ENCODE data around the gene COX19.

Gene COX19

DNA sequence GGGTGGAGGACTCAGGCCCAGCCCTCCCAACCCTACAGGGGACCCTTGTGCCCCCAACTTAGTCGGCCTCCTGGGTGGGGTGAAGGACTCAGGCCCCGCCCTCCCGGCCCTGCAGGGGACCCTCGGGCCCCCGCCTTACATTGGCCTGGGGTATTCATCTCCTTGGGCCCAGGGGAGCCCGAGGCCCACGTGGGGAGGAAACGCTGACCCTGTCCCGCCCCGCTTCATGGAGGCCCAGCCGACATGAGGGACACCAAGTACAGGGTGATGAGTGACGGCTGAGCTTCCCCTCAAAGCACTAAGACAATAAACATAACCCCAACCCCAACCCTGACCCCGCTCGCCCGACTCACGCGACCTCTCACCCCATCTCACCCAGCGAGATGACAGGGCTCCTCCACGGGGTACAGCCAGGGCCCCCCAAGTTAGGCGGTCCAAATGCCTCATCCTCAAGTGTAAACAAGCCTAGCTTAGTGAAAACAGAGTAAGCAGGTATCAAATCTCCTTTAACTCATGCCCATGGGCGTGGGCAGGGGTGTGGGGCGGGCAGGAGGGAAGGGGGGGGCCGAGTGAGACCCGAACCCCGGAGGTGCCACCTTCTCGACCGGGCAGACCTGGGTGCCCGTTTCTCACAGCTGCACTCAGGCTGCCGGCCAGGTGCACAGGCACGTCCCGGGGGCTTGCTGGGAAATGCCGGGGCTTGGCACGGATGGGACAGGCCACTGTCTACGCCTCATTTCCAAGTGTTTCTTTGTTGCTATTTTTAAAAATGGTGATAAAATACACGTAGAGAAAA is 15.8 kb upstream of the COX19 start:
- DNase-seq, result no peak

DNA sequence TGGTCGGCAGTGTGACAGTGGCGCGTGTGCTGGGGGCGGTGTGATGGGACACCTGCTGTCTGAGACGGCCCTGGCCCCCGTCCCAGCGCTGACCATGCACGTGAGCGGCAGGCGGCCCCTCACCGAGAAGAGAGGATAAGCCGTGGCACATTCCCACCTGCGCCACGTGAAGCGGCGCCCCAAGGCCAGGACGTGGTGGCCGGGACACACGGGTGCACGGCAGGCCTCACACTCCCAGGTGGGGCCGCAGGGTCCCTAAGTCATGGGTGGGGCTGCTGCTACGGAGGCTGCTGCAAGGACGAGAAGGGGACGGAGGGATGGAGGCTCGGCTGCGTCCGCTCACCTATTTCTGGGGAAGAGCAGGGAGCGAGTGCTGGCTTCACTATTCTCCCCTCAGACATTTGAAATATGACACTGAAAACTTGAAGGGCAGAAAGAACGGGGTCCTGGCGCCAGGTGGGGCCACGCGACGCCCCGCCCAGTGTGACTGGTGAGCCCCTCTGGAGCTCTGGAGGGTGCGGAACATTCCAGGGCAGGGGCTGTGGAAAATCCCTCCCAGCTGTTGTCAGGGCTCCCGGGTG is 15.1 kb upstream of the COX19 start:
- DNase-seq, result no peak

DNA sequence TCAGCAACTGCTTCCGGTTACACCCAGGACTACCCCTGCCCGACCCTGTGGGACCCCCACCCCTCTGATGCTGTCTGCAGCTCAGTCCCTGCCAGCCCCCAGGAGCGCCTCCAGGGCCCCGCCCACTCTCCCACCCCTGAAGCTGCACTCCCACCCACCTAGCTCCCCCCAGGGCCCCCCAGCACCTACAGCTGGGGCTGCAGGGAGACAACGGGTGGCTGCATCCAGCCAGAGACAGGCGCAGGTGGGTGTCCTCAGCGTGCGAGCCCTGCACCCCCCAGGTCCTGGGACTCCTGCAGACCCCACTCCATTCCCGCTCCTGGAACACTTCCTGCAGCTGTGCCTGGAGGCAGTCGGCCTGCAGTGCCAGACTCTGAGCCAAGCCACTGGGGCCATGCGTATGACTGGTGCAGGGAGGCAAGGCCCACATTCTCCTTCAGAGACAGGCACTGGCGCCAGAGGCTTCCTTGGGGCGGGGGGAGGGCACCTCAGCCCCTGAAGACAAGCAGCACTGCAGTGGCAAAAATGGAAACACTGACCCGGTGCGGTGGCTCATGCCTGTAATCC is 13.7 kb upstream of the COX19 start:
- no peak for DNase-seq

- DNase-seq, result no peak
Observed at GRCh38 chr7:988426-988911, 13.1 kb upstream of the COX19 start.

- DNase-seq, result no peak
Observed at GRCh38 chr7:987909-988308, 12.6 kb upstream of the COX19 start.

DNA sequence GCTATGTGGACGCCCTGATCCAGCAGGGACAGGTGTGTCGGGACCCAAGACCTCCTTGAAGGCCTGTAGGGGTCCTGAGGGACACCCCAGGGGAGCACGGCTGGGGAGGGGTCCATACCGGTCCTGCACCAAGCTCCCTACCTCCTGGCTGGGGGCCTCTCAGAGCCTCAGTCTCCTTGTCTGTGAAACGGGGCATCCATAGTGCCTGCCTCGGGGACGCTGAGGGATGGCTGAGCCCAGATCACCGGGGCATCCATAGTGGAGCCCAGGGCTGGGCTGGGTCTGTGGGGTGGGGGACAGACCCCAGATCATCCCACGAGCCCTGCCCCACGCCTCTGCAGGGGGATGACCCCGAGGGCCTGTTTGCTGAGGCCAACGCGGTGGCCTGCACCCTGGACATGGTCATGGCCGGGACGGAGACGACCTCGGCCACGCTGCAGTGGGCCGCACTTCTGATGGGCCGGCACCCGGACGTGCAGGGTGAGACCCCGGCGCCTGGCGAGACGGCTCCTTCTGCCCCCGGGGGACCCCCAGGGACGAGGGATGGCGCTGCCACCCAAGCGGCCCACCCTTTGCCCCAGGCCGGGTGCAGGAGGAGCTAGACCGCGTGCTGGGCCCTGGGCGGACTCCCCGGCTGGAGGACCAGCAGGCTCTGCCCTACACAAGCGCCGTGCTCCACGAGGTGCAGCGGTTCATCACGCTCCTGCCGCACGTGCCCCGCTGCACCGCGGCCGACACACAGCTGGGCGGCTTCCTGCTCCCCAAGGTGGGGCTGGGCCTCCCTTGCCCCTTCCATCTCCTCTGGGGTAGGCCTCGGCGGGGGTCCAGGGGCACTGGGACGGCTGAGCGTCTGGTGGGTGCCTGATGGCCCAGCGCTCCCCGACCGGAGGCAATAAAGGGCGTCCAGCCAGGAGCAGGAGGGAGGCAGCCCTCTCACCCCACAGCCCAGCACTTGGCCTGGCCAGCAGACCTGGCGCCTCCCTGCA is 11.7 kb upstream of the COX19 start:
- DNase-seq, result no peak

DNA sequence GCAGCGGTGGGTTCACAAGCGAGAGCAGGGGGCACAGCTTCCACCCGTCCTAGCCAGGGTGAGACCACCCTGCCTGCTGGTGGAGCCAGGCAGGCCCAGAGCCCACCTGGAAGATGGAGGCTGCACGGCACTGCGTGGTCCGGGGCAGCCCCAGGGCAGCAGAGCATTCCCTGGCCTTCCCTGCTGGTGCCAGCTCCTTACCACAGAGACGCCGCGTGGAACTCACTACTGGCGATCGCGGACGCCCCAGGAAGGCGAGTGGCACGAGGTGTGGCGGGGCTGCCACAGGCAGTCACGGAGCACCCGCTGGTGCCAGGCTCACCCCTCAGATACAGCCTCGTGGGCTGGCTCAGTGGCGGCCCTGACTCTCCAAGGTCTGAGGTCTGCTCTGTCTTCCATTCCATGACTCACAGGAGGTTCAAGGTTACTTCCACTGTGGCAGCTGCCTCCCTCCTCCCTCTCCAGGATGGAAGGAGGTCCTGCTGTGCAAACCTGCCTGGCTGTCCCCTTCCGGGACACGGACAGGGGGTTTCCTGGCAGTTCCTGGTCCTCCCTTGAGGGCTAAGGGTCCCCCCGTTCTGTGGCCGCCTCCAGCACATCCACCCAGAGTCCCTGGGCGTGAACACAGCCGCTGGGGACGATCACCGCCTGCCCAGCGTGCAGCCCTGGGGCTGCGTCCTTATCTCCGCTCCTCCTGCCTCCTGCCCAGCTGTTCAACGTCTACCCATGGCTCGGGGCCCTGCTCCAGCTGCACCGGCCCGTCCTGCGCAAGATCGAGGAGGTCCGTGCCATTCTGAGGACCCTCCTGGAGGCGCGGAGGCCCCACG is 10.8 kb upstream of the COX19 start:
- DNase-seq, result no peak

GRCh38 chr7:985127-985416 is 9.7 kb upstream of the COX19 start:
- no peak for DNase-seq

GRCh38 chr7:984361-985126 is 9.2 kb upstream of the COX19 start:
- no peak for DNase-seq

DNA sequence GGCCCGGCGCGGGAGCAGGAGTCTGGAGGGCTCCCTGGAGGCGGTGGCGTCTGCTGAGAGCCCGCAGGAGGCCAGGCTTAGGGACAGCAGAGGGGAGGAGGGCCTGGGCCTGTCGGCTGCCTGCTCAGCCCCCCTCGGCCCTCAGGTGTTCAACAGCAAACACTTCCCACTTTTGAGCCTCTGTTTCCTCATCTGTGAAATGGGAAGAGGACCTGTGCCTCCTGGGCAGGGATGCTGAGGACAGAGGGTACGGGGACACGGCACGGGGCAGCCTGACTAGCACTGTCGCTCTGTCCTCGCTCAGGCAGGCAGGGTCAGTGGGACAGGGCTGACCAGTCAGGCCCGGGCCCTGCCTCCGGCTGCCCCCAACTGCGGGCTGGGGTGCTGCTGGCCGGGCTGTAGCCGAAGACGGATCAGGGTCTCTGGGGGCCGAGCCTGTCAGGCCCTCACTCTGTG is 8.3 kb upstream of the COX19 start:
- no peak for DNase-seq

DNA sequence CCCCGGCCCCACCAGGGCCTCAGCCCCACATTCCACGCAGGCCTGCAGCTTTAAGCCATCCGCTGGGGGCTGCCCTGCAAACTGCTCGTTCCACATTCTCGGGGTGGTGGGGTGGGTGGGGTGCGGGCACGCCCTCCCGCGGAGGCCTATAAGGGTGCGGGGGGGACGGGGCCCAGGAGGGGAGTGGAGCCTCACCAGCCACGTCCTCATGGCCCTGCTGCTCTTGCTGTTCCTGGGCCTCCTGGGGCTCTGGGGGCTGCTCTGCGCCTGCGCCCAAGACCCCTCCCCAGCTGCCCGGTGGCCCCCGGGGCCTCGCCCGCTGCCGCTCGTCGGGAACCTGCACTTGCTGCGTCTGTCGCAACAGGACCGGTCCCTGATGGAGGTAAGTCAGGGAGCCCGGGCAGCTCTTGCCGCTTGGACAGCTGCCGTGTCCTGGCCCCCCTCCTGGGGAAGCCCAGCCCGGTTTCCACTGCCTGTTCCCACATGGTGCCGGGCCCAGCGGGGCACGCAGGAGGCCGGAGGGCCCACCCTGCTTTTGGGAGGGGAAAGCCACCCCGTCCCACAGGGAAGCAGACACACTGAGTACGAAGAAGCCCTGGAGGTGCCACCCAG is 7.8 kb upstream of the COX19 start, which contains the start of gene CYP2W1:
Gene CYP2W1, plus strand, starts transcription at position 178 of the 612 bp plus-strand sequence. Its CDS starts 31 bp downstream, at position 209.
- no peak for DNase-seq

DNA sequence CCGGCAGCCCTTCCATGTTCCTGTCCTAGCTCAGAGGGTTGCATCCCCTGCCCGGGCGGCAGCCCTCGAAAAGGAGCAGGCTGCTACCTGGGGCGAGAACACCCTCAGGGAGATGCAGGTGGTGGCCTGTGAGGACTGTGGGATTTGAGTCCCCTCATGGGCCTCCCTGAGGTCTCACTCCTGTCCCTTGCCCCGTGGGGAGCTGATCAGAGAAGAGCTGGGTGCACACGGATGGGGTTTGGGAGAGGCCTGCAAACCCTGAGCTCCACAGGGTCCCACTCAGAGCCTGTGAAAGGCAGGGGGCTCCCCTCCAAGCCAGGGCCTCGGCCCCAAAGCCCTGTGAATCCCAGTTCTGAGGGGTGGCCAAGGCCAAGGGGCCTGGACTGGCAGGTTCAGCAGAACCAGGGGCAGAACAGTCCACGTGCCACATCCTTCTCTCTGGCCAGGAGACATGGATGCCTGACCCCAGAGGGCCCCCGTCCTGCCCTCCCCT is 7.2 kb upstream of the COX19 start:
- no peak for DNase-seq

- DNase-seq, result no peak
Observed at GRCh38 chr7:981793-982510, 6.6 kb upstream of the COX19 start.

DNA sequence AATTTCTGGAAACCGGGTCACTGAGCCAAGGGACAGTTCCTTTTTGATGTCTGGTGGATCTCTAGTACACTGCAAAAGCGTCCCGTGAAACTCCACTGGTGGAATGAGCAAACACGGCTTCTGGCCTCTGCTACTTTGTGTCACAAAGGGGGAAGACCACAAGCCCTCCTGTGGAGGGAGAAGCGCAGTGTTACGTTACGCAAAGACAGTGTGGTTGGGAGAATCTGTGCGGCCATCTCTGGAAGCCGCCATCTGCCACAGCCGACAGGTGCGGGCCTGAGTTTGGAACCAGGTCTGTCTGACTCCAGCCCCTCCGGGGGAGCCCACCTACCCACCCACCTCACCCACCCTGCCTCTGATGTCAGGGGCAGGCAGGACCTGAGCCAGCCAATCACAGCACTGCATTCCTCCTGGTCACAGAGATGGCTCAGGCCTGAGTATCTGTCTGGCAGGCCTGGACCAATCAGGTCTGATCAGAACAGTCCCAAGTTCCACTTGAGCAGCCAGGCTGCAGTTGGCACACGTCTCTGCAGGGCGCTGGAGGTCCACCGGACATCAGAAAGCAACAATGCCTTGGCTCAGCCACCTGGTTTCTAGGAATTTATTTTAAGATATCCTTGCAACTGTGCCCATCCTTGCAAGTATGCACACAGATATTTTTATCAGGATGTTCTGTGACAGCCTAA is 4.7 kb upstream of the COX19 start:
- DNase-seq, result no peak

- no peak for DNase-seq
Observed at GRCh38 chr7:979151-979550, 3.8 kb upstream of the COX19 start.

DNA sequence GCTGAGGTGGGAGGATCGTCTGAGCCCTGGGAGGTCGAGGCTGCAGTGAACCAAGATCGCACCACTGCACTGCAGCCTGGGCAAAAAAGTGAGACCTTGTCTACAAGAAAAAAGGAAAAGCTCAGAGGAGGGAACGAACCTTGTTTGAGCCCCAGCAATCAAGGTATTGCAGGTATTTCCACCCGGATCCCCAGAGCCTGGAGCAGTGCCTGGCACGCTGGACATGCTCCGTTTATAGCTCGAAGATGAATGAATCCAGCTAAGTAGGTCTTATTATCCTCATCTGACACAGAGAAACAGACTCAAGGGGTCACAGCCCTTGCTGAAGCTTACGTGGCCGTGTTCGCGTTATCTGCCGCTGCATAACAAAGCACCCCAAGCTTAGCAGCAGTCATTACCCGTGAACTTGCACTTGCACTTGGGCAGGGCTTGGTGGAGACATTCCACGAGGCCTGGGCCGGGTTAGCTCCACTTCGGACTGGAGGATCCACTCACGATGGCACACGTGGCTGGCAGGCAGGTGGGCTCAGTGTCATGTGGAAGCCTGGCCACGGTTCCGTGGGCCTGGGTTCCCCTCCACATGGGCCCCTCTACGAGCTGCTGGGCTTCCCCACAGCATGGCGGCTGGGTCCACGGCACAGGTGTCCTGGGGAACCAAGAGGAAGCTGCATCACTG is 3.2 kb upstream of the COX19 start:
- DNase-seq, result no peak

GRCh38 chr7:978049-978346 is 2.6 kb upstream of the COX19 start:
- DNase-seq, result no peak

DNA sequence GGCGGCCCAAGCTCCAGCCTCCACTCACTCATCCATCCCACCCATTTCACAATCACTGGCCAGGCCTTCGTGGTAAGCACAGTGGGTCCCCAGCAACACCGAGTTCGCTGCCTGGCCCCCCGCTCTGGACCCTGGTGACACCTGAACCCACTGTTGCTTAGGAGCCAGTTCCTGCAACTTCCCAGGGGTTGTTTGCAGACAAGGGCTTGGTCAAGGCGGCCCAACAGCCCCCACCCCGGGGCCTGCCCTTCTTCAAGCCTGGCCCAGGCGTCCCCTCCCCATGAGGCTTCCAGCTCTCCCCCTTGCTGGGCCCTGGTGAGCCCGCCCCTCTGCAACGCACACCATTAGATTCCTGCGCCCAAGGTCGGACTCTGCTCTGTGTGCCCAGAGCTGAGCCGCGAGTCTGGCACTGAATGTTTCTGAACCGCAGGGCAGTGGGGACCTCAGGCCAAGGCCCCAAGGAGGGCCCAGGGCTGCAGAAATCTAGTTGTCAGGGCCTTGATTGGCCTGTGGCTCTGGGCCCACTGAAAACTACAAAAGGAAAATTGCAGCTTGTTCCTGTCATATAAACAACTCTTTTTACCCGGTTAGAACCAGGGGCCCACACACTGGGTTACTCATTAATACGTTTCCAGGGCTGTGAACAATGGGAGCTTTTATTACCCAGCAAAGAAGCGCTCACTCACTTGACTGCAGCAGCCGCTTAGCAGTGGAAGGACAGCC is 2.1 kb upstream of the COX19 start:
- DNase-seq, result no peak

All from CD4-positive, alpha-beta T cell treated with Interferon gamma for 1 hour (primary cell).